ENCODE measurements around the gene ZNF215.

GRCh38 chr11:6931146-6931713 lies 5.0 kb downstream of the ZNF215 start:
- no peak for TF ChIP-seq GATA2 (IDR thresholded peaks at IDR 0.05; ENCODE audit: low read depth, low read length)
- no peak for TF ChIP-seq GATA3 (IDR thresholded peaks at IDR 0.05; ENCODE audit: low read depth, low read length)

Measured in SH-SY5Y (cell line).